ENCODE results near the gene PDCD1. TPM values are rescaled to one million over a fixed set of nuclear protein-coding genes. Genes with fewer than 3 reads are reported as not detected.
"Not testable (repeated sequence)": the region's sequence is repeated elsewhere in the genome, so short reads cannot be mapped to it uniquely, and the experiment has no call there.

Gene PDCD1
- total RNA-seq, result under 1 TPM; 0.21 to 0.35 TPM

DNA sequence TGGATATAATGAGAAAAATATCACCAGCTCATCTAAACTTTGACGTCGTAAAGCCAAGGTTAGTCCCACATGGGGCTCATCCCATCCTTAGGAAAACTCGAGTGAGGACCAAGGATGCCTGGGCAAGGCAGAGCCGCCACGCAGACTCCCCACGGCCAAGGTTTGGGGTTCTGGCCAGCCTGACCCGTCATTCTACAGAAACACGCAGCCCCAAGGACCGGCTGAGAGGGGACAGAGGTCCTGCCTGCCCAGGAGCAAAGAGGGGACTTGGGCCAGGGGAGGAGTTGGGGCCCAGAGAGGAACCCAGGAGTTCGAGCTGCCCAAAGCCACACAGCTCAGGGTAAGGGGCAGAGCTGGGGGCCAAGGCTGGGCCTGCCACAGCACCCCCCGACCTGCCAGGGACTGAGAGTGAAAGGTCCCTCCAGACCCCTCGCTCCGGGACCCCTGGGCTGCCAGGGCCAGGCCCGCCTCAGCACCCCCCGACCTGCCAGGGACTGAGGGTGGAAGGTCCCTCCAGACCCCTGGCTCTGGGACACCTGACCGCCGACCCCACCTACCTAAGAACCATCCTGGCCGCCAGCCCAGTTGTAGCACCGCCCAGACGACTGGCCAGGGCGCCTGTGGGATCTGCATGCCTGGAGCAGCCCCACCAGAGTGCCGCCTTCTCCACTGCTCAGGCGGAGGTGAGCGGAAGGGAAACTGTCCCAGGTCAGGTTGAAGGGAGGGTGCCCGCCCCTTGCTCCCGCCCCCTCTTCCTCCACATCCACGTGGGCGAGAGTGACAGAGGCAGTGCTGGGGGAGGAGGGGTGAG, at the start of gene PDCD1:
Gene PDCD1 (minus strand): TSS at position 689 of the 811 bp plus-strand sequence. CDS start 56 bp downstream, at position 633.
- no peak for TF ChIP-seq CTCF (IDR thresholded peaks at IDR 0.05)
- H3K4me1 ChIP-seq, result peaks cover 3% of the 10 kb centered on the region
- intact Hi-C loops (cut with DNase I), result no loop called here
- H3K9ac ChIP-seq (ENCODE audit: low read depth in 2 of 2, low read length in 2 of 2), result peak within 1 kb of the TSS; percentile 47 to 61
- peak within 1 kb of the TSS; percentile 2 for H3K4me3 ChIP-seq
- no peaks in the 10 kb centered on the region for H3K9me3 ChIP-seq
- H3K27me3 ChIP-seq, result peaks cover 6% of the 10 kb centered on the region
- no peak for DNase-seq
- H3K36me3 ChIP-seq, result no peaks in the 10 kb centered on the region
- peak within 1 kb of the TSS; percentile 19 for H3K27ac ChIP-seq

- H3K9ac ChIP-seq (ENCODE audit: low read depth in 2 of 2, low read length in 2 of 2); H3K4me3 ChIP-seq; intact Hi-C loops (cut with DNase I); H3K27ac ChIP-seq; H3K4me1 ChIP-seq; H3K27me3 ChIP-seq; H3K9me3 ChIP-seq; H3K36me3 ChIP-seq; DNase-seq: not testable (repeated sequence)
Observed at GRCh38 chr2:241907831-241908230, 49.1 kb upstream of the PDCD1 start.

- no peaks in the 10 kb centered on the region for H3K36me3 ChIP-seq
- no peaks in the 10 kb centered on the region for H3K9me3 ChIP-seq
- TF ChIP-seq CTCF (IDR thresholded peaks at IDR 0.05), result no peak
- intact Hi-C loops (cut with DNase I), result no loop called here
- no peaks in the 10 kb centered on the region for H3K27me3 ChIP-seq
- no peak overlapping the region for H3K27ac ChIP-seq
- DNase-seq, result no peak
- no peak overlapping the region for H3K4me3 ChIP-seq
- no peaks in the 10 kb centered on the region for H3K4me1 ChIP-seq
- H3K9ac ChIP-seq (ENCODE audit: low read depth in 2 of 2, low read length in 2 of 2), result no peak overlapping the region
Observed at GRCh38 chr2:241906826-241907570, 48.3 kb upstream of the PDCD1 start.

DNA sequence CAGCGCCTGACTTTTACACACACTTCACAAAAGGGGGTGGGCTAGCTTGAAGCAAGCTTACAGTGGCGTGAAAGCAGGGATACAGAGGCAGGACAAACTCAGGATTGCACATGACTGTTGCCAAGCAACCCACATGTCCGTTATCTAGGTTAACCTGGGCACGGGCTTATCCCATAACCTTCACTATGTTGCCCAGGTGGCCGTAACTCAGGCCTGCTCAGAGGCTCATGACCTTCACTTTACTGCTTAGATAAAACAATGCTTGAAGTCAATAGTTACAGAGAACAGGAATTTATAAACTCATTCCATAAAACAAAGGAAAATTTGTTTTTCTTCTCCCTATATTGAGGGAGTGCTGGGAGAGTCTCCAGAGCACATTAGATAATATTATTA, 47.7 kb upstream of the PDCD1 start:
- not testable (repeated sequence) for H3K27ac ChIP-seq

GRCh38 chr2:241905716-241906377, 47.2 kb upstream of the PDCD1 start:
- Histone ChIP-seq H3K9me3 (no peaks in the 10 kb centered on the region), H3K9ac (ENCODE audit: low read depth in 2 of 2, low read length in 2 of 2) (no peak overlapping the region), H3K4me3 (no peak overlapping the region), H3K27me3 (no peaks in the 10 kb centered on the region), H3K27ac (no peak overlapping the region), H3K4me1 (no peaks in the 10 kb centered on the region), H3K36me3 (no peaks in the 10 kb centered on the region)
- no peak for DNase-seq
- TF ChIP-seq CTCF (IDR thresholded peaks at IDR 0.05), result no peak
- intact Hi-C loops (cut with DNase I), result no loop called here

More for the DNA sequence above, 47.7 kb upstream of the PDCD1 start:
- DNase-seq; H3K4me3 ChIP-seq; H3K36me3 ChIP-seq; H3K9ac ChIP-seq (ENCODE audit: low read depth in 2 of 2, low read length in 2 of 2); H3K27me3 ChIP-seq; H3K9me3 ChIP-seq; intact Hi-C loops (cut with DNase I); H3K4me1 ChIP-seq: not testable (repeated sequence)
